Small intestine (tissue), 7 donors: Measurements from ENCODE around the gene FAM111B. TPM values are rescaled to one million over a fixed set of nuclear protein-coding genes. Genes with fewer than 3 reads are reported as not detected.
"Not testable (repeated sequence)": the region's sequence is repeated elsewhere in the genome, so short reads cannot be mapped to it uniquely, and the experiment has no call there.

Source experiments
- DNase-seq, 2 donors: peaks; one replicate each; pipeline versions ENCODE4 v3.0.0 to v3.0.0-alpha.2; 2013
- FAIRE-seq: peaks from 2 replicates; lab custom pipeline; 2012; peaks lifted over from hg19 to GRCh38; lab: Jason Lieb, UNC
- H3K27ac ChIP-seq, 3 donors: one replicate each; pipeline ENCODE4 v1.5.1; 2013; ENCODE audit warnings: low read length in 2 of 3, mild to moderate bottlenecking in 2 of 3, control low read depth in 1 of 3, inconsistent platforms in 1 of 3, low read depth in 1 of 3, moderate library complexity in 1 of 3
- H3K27me3 ChIP-seq, 3 donors: one replicate each; pipeline ENCODE4 v1.6.1; 2013; ENCODE audit warnings: low read length in 3 of 3, inconsistent platforms in 1 of 3; ENCODE audit not compliant: control insufficient read depth in 3 of 3, insufficient read depth in 3 of 3
- H3K36me3 ChIP-seq, 3 donors: one replicate each; pipeline ENCODE4 v1.6.1; 2013; ENCODE audit warnings: low read length in 3 of 3, inconsistent platforms in 1 of 3, low read depth in 1 of 3, mild to moderate bottlenecking in 1 of 3, moderate library complexity in 1 of 3; ENCODE audit not compliant: control insufficient read depth in 3 of 3, insufficient read depth in 2 of 3
- H3K4me1 ChIP-seq, 3 donors: one replicate each; pipeline ENCODE4 v1.6.1; 2013; ENCODE audit warnings: low read length in 2 of 3, inconsistent platforms in 1 of 3, low read depth in 1 of 3, mild to moderate bottlenecking in 1 of 3, moderate library complexity in 1 of 3; ENCODE audit not compliant: control insufficient read depth in 3 of 3, insufficient read depth in 2 of 3
- H3K4me3 ChIP-seq, 3 donors: one replicate each; pipeline ENCODE4 v1.5.1; 2013; ENCODE audit warnings: low read length in 3 of 3, control low read depth in 1 of 3, inconsistent platforms in 1 of 3, low read depth in 1 of 3, mild to moderate bottlenecking in 1 of 3, moderate library complexity in 1 of 3
- H3K9me3 ChIP-seq, 2 donors: one replicate each; pipeline ENCODE4 v1.6.1; 2013; ENCODE audit warnings: low read depth in 1 of 2, low read length in 1 of 2; ENCODE audit not compliant: control insufficient read depth in 2 of 2, insufficient read depth in 1 of 2
- WGBS, 3 donors: extraction: QIAGEN DNeasy Blood & Tissue Kit; methylation state at CpG; one replicate each; pipeline ENCODE4 v1.1.7; 2013; 5-methylcytosine and 5-hydroxymethylcytosine counted together
- polyA plus RNA-seq, 4 donors: library from polyadenylated mRNA; stranded (reverse) in 3 of 4; unstranded in 1 of 4; fragments of 200-250 nt in 3 of 4; fragments of 120-200 nt in 1 of 4; gene quantifications; one replicate each; pipeline versions ENCODE4 v1.2.1 to v1.2.3, GENCODE V29; 2013
- donor health status: healthy with polysubstance abuse.
- donor health status: control.
- donor health status: control.
- donor health status: Bipolar disorder and iron deficiency.
- donor health status: healthy.

FAM111B gene
- polyA plus RNA-seq, 4 donors = 0.54 to 11.1 (median 3.4) TPM

DNA sequence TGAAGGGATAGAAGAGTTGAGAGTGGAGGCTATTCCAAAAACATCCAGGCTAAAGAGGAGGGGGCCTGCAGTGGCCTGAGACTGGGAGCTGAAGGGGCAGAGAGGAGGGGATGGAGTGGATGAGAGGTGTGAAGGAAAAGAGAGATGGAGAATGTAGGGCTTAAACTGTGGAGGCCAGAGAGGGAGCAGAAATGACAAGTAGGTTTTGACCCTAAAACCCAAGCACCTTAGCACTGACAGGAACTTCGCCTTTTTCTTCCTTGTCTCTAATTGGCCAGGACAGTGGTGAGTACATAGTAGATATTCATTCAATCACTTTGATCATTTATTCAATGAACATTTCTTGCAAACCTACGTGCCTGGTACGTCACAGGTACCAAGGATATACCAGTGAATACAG is 7.3 kb downstream of the FAM111B start:
- Histone ChIP-seq H3K27ac (no peak overlapping the region), H3K27me3 (no peaks in the 10 kb centered on the region), H3K4me1 (no peaks in the 10 kb centered on the region), H3K4me3 (no peak overlapping the region), H3K9me3 (peaks cover 2 to 36% of the 10 kb centered on the region in 2 donors), H3K36me3 (peaks cover 0 to 8% (median 0%) of the 10 kb centered on the region in 3 donors)
- FAIRE-seq = no peak
- DNase-seq = no peak
- WGBS, 3 donors = 97 to 100% (median 100%) methylated on average over 3 of the region's 3 CpGs

DNA sequence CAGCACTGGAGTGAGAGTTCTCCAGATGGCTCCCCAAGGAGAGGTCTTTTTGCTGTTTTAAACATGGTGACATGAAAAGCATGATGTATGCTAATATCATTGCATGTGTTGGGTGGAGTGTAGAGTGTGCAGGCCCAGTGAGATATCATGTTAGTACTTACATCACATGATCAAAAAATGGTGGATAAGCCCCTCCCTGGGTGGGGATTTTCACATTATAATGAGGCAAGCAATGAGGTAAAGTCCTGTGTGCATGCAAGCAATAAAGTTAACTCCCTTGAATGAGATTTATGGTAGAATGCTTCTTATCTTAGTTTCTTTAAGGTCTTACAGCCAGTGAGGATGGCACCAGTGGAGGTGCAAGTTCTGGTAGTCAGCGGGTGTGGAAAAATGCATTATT is 8.5 kb downstream of the FAM111B start:
- H3K36me3 ChIP-seq = peaks cover 0 to 8% (median 0%) of the 10 kb centered on the region in 3 donors
- 100% methylated on average over 1 of the region's 1 CpG for WGBS, 3 donors
- H3K27me3 ChIP-seq = no peaks in the 10 kb centered on the region
- DNase-seq (peak in 1 of 2 donors; percentile 41), FAIRE-seq (no peak)
- H3K4me3 ChIP-seq = no peak overlapping the region
- peak overlapping the region in 1 of 3 donors; percentile 65 for H3K27ac ChIP-seq
- H3K4me1 ChIP-seq = no peaks in the 10 kb centered on the region
- H3K9me3 ChIP-seq = peaks cover 2 to 36% of the 10 kb centered on the region in 2 donors

DNA sequence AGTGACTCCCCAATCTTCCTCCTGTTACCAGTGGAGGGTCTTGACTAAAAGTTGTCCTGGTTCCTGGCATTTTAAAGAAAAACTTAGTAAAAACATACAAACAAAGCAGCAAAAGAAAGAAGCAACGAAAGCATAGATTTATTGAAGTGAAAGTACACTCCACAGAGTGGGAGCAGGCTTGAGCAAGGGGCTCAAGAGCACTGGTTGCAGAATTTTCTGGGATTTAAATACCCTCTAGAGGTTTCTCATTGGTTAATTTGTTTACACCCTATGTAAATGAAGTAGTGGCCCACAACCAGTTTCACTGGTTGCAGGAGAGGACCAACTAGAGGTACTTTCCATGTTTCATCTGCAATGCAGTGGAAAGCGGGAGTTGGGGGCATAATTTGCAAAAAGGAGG is 10.7 kb downstream of the FAM111B start:
- Histone ChIP-seq H3K27ac (no peak overlapping the region), H3K4me3 (no peak overlapping the region), H3K27me3 (no peaks in the 10 kb centered on the region), H3K9me3 (peaks cover 2 to 36% of the 10 kb centered on the region in 2 donors), H3K4me1 (no peaks in the 10 kb centered on the region), H3K36me3 (peaks cover 0 to 8% (median 0%) of the 10 kb centered on the region in 3 donors)
- DNase-seq (no peak), FAIRE-seq (no peak)
- 98 to 99% (median 98%) methylated on average over 2 of the region's 2 CpGs for WGBS, 3 donors

DNA sequence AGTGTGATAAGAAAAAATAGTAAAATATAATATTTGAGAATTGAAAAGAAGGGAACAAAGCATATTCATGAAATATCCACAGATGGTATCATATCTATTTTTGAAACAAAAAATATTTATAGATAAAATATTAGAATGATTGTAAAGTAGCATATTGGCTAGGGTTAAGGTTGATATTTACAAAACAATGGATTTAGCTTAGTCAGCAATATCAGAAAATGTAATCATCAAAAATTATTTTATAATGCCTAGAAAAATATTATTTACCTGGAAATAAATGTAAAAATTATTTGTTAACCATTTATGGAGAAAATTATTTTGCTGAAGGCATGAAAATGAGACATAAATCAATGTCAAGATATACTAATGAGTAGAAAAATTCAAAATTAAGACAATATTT is 12.8 kb downstream of the FAM111B start:
- Histone ChIP-seq H3K4me1 (no peaks in the 10 kb centered on the region), H3K36me3 (peaks cover 0 to 3% (median 0%) of the 10 kb centered on the region in 3 donors), H3K27ac (no peak overlapping the region), H3K9me3 (peaks cover 2 to 36% of the 10 kb centered on the region in 2 donors), H3K27me3 (no peaks in the 10 kb centered on the region), H3K4me3 (no peak overlapping the region)
- FAIRE-seq (no peak), DNase-seq (no peak)

DNA sequence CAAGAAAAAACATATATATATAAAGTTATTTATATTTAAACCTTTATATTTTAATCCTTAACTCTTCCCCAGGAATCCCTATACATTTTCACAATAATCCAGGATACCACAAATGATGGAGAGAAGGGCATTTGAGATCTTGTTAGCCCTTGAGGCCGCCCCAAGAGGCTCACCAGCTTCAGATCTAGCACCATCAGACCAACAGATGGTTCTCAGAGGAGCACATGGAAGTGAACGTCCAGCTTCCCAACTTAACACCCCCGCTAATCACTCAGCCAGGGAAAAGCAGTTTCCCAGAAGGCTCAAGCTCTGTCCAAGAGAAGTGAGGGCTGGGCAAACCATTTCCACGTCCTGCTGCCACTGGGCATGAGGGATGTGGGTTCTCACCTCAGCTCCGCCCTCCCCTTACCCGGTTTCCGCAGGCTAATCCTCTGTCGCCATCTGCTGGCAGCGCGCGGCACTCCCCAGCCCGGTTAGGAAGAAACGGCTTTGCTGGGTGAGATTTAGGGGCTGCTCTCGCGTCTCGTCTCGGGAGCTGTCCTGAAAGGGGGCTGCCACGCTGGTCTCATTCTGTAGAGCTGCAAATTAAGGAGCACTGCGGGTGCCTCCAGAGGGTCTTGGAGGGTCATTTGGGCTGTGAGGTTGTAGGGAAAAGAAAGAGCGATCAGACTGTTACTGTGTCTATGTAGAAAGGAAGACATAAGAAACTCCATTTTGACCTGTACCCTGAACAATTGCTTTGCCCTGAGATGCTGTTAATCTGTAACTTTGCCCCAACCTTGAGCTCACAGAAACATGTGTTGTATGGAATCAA is 28.8 kb downstream of the FAM111B start:
- Histone ChIP-seq H3K4me1 (peaks cover 0 to 7% (median 0%) of the 10 kb centered on the region in 3 donors), H3K4me3 (no peak overlapping the region), H3K9me3 (peaks cover 0 to 18% of the 10 kb centered on the region in 2 donors), H3K27me3 (no peaks in the 10 kb centered on the region), H3K27ac (peak overlapping the region in 1 of 3 donors; percentile 34), H3K36me3 (peaks cover 4 to 27% (median 9%) of the 10 kb centered on the region in 3 donors)
- DNase-seq (peak; percentile 71 to 93), FAIRE-seq (no peak)
- WGBS, 3 donors = 15 to 33% (median 22%) methylated on average over 20 of the region's 20 CpGs

DNA sequence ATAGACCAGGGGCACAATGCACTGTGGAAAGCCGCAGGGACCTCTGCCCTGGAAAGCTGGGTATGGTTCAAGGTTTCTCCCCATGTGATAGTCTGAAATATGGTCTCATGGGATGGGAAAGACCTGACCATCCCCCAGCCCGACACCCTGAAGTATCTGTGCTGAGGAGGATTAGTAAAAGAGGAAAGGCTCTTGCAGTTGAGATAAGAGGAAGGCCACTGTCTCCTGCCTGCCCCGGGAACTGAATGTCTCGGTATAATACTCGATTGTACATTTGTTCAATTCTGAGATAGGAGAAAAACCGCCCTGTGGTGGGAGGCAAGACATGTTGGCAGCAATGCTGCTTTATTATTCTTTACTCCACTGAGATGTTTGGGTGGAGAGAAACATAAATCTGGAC is 29.5 kb downstream of the FAM111B start:
- peak in 1 of 2 donors; percentile 47 for DNase-seq

DNA sequence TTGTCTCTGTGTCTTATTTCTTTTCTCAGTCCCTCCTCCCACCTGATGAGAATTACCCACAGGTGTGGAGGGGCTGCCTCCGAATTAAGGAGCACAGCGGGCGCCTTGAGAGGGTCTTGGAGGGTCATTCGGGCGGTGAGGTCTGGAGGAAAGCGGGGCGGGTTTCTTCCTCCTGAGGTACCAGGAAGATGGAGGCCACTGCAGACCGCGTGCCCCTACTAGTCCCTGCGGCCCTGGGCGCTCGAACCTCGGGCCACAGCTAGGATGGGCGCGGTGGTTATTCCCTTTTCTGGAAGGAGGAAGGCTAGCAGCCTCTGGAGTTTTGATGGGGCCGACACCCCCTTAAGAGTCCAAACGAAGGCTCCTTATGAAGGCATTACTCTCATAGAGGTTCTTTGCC is 30.2 kb downstream of the FAM111B start:
- H3K27ac ChIP-seq = no peak overlapping the region
- H3K4me1 ChIP-seq = peaks cover 0 to 7% (median 0%) of the 10 kb centered on the region in 3 donors
- no peak overlapping the region for H3K4me3 ChIP-seq
- peaks cover 4 to 18% (median 9%) of the 10 kb centered on the region in 3 donors for H3K36me3 ChIP-seq
- no peak for DNase-seq
- 96 to 97% (median 96%) methylated on average over 17 of the region's 17 CpGs for WGBS, 3 donors
- no peak for FAIRE-seq
- H3K9me3 ChIP-seq = peaks cover 0 to 5% of the 10 kb centered on the region in 2 donors
- H3K27me3 ChIP-seq = no peaks in the 10 kb centered on the region

More for the DNA sequence above, 29.5 kb downstream of the FAM111B start:
- H3K36me3 ChIP-seq = peaks cover 4 to 24% (median 9%) of the 10 kb centered on the region in 3 donors
- peaks cover 0 to 11% of the 10 kb centered on the region in 2 donors for H3K9me3 ChIP-seq
- not testable (repeated sequence) for H3K4me3 ChIP-seq, H3K4me1 ChIP-seq, H3K27me3 ChIP-seq, FAIRE-seq
- H3K27ac ChIP-seq = peak overlapping the region in 1 of 3 donors; percentile 34
- WGBS, 3 donors = 67 to 78% (median 77%) methylated on average over 6 of the region's 6 CpGs

DNA sequence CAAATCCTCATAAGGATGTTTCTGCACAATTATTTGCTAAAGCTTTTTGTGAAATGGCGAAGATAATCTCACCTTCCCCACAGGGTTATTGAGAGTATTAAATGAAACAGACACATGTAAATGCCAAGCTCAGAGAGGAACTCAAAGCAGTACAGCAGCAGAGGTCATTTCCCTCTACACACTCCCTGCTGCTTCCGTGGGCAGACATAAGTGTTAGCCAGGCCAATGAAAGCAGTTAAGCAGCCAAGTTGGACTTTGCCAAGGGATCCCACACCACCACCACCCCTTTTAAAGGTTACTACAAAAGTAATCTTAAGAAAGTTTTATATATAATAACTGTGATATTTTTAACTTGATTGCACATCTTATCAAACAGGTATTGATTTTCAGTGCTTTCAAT is 31.6 kb downstream of the FAM111B start:
- H3K36me3 ChIP-seq = peaks cover 0 to 18% (median 3%) of the 10 kb centered on the region in 3 donors
- H3K4me3 ChIP-seq = no peak overlapping the region
- no peaks in the 10 kb centered on the region for H3K27me3 ChIP-seq
- 73 to 76% (median 74%) methylated on average over 2 of the region's 2 CpGs for WGBS, 3 donors
- DNase-seq (no peak), FAIRE-seq (no peak)
- peaks cover 0 to 7% (median 0%) of the 10 kb centered on the region in 3 donors for H3K4me1 ChIP-seq
- no peak overlapping the region for H3K27ac ChIP-seq
- no peaks in the 10 kb centered on the region for H3K9me3 ChIP-seq
